Left ventricle myocardium inferior (tissue), 1 donor: ENCODE data around the gene DARS1. TPM values are rescaled to one million over a fixed set of nuclear protein-coding genes. Genes with fewer than 3 reads are reported as not detected.

Source experiments
- DNase-seq: peaks from one replicate; pipeline ENCODE4 v3.0.0-alpha.2; 2020
- H3K27ac ChIP-seq: fragments of 200-600 bp; replicated peaks from 2 replicates; pipeline ENCODE4 v1.8.0; 2021
- H3K27me3 ChIP-seq: fragments of 200-600 bp; 2 replicates; pipeline ENCODE4 v1.8.0; 2021; ENCODE audit warnings: low read depth
- H3K36me3 ChIP-seq: fragments of 200-600 bp; 2 replicates; pipeline ENCODE4 v1.8.0; 2021
- H3K4me1 ChIP-seq: fragments of 200-600 bp; 2 replicates; pipeline ENCODE4 v1.8.0; 2021
- H3K4me3 ChIP-seq: fragments of 200-600 bp; 2 replicates; pipeline ENCODE4 v1.8.0; 2021; ENCODE audit warnings: mild to moderate bottlenecking, moderate library complexity
- H3K9me3 ChIP-seq: fragments of 200-600 bp; replicated peaks from 2 replicates; pipeline ENCODE4 v1.8.0; 2021
- CTCF ChIP-seq: fragments of 200-600 bp; IDR thresholded peaks from 2 replicates; pipeline ENCODE4 v1.8.0; 2021; ENCODE audit warnings: antibody characterized with exemption, mild to moderate bottlenecking, borderline replicate concordance
- intact Hi-C: fragments of 100-400 bp; cut with micrococcal nuclease; formaldehyde crosslinking; loops from one replicate; pipeline ENCODE4 v1.11.0; 2022
- total RNA-seq: library from RNA; stranded (reverse); fragmentation: NEBNext Ultra II Directional; extraction: Animal tissue kit (Norgen Biotek cat#: 25700); gene quantifications from one replicate; pipeline ENCODE4 v1.2.1, GENCODE V29; 2021
- donor health status: DM: no; HTN: yes; CAD: no; lungs with severe emphysema.

Gene DARS1
- total RNA-seq, 1 donor from 2014 or later = 56.3 TPM

GRCh38 chr2:136004965-136005364, 19.5 kb upstream of the DARS1 start:
- intact Hi-C loops = no loop called here
- TF ChIP-seq CTCF = no peak
- Histone ChIP-seq H3K9me3 (no peaks in the 10 kb centered on the region), H3K27ac (no peak overlapping the region), H3K27me3 (no peaks in the 10 kb centered on the region), H3K4me3 (no peak overlapping the region), H3K4me1 (peaks cover 22% of the 10 kb centered on the region), H3K36me3 (no peaks in the 10 kb centered on the region)
- no peak for DNase-seq

GRCh38 chr2:136001131-136001530, 15.7 kb upstream of the DARS1 start:
- Histone ChIP-seq H3K36me3 (no peaks in the 10 kb centered on the region), H3K27me3 (no peaks in the 10 kb centered on the region), H3K4me3 (no peak overlapping the region), H3K9me3 (no peaks in the 10 kb centered on the region), H3K4me1 (peaks cover 18% of the 10 kb centered on the region), H3K27ac (peak overlapping the region; percentile 45)
- no peak for DNase-seq
- no peak for TF ChIP-seq CTCF
- intact Hi-C loops = no loop called here

- Histone ChIP-seq H3K9me3 (no peaks in the 10 kb centered on the region), H3K36me3 (no peaks in the 10 kb centered on the region), H3K27ac (peak overlapping the region; percentile 45), H3K4me1 (peaks cover 13% of the 10 kb centered on the region), H3K27me3 (no peaks in the 10 kb centered on the region), H3K4me3 (no peak overlapping the region)
- TF ChIP-seq CTCF = no peak
- no peak for DNase-seq
- intact Hi-C loops = no loop called here
Observed at GRCh38 chr2:136000502-136000901, 15.1 kb upstream of the DARS1 start.

GRCh38 chr2:135999899-136000298, 14.5 kb upstream of the DARS1 start:
- Histone ChIP-seq H3K27me3 (no peaks in the 10 kb centered on the region), H3K4me3 (no peak overlapping the region), H3K9me3 (no peaks in the 10 kb centered on the region), H3K27ac (peak overlapping the region; percentile 45), H3K36me3 (no peaks in the 10 kb centered on the region), H3K4me1 (peaks cover 13% of the 10 kb centered on the region)
- DNase-seq = no peak
- intact Hi-C loops = no loop called here
- TF ChIP-seq CTCF = no peak

- intact Hi-C loops = no loop called here
- DNase-seq = no peak
Observed at GRCh38 chr2:135998879-135999278, 13.5 kb upstream of the DARS1 start.

More at GRCh38 chr2:135998879-135999278, 13.5 kb upstream of the DARS1 start:
- Histone ChIP-seq H3K27ac (no peak overlapping the region), H3K9me3 (no peaks in the 10 kb centered on the region), H3K4me1 (peaks cover 13% of the 10 kb centered on the region), H3K27me3 (no peaks in the 10 kb centered on the region), H3K36me3 (no peaks in the 10 kb centered on the region), H3K4me3 (no peak overlapping the region)
- no peak for TF ChIP-seq CTCF
